Cardiac fibroblast (primary cell): ENCODE measurements around the gene ZBTB17.

ENCODE experiments used
- DNase-seq, 2 donors: peaks; one replicate each; pipeline versions ENCODE4 v3.0.0 to v3.0.0-alpha.2; 2010; ENCODE audit warnings: low read depth in 2 of 2
- H3K4me3 ChIP-seq, 2 donors: replicated peaks in 1 of 2; 1 replicate in 1 of 2; 2 replicates in 1 of 2; pipeline ENCODE4 v1.5.1; 2011; ENCODE audit warnings: low read depth in 2 of 2, low read length in 2 of 2, mild to moderate bottlenecking in 2 of 2, moderate library complexity in 1 of 2
- TF ChIP-seq, protein P1 (sequence below): IDR thresholded peaks from one replicate; pipeline ENCODE4 v1.5.1; 2011; ENCODE audit warnings: low read depth, mild to moderate bottlenecking, low read length, inconsistent platforms

ZBTB17 gene

DNA sequence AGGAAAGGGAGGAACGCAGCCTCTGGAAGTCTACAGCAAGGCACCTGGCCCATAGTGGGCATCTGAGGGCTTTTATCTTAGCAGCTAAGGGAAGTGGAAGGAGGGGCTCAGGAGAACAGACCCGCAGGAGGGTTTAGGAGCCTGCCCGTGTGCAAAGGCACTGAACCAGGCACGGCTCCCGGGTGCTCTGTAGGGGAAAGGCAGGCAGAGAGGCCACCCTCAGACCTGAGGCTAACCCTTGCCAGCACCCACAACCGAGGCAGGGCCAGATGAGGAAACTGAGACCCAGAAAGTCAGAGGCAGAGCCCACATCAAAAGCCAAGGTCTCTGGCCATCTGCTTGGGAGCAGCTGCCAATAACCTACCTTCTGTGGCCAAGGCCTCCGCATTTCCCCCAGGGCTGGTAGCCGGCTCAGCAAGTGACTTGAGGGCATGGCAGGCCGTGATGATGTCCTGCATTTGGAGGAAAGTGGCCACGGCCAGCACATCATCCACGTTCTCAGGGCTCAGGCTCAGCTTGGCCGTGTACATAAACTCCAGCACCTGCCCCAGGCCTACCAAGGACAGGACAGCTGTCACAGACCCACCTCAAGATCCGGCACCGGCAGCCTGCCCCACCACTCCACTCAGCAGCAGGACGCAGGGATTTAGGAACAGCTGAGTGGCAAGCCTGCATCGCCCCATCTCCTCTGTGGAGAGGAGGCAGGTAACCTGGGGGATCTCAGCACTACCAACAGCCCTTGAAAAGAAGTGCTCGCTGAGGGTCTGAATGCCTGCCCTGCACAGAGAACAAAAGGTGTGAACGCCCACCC lies 29.1 kb downstream of the ZBTB17 start:
- no peak for DNase-seq
- TF ChIP-seq, protein P1, sequence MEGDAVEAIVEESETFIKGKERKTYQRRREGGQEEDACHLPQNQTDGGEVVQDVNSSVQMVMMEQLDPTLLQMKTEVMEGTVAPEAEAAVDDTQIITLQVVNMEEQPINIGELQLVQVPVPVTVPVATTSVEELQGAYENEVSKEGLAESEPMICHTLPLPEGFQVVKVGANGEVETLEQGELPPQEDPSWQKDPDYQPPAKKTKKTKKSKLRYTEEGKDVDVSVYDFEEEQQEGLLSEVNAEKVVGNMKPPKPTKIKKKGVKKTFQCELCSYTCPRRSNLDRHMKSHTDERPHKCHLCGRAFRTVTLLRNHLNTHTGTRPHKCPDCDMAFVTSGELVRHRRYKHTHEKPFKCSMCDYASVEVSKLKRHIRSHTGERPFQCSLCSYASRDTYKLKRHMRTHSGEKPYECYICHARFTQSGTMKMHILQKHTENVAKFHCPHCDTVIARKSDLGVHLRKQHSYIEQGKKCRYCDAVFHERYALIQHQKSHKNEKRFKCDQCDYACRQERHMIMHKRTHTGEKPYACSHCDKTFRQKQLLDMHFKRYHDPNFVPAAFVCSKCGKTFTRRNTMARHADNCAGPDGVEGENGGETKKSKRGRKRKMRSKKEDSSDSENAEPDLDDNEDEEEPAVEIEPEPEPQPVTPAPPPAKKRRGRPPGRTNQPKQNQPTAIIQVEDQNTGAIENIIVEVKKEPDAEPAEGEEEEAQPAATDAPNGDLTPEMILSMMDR: no peak
- H3K4me3 ChIP-seq: no peak overlapping the region

DNA sequence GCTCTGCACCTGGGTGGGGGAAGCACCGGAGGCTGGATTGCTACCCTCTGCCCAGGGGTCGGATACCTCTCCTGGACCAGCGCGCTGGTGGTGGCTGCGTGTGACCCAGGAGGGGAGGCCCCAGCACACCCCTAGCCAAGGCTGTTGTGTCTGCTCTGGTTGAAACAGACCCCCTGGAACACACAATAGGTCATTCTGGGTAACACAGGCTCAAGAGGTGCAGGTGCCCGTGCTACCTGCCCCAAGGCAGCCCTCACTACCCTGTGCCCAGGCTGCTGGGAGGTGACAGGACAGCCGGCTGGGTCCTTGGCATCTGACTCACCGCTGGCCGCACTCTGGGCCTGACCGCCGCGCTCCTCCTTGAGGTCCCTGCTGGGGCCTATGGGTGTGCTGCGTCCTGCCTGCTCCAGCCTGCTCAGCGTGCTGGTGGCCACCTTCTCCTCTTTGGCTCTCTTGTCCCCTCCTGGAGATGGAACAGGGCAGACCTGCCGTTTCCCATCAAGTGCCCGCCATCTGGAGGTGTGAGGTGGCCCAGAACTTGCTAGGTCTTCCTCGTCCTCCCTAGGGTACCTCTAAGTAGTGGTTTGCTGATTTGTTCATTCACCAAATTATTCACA lies 30.0 kb downstream of the ZBTB17 start:
- DNase-seq: no peak
- TF ChIP-seq, protein P1: no peak
- no peak overlapping the region for H3K4me3 ChIP-seq

DNA sequence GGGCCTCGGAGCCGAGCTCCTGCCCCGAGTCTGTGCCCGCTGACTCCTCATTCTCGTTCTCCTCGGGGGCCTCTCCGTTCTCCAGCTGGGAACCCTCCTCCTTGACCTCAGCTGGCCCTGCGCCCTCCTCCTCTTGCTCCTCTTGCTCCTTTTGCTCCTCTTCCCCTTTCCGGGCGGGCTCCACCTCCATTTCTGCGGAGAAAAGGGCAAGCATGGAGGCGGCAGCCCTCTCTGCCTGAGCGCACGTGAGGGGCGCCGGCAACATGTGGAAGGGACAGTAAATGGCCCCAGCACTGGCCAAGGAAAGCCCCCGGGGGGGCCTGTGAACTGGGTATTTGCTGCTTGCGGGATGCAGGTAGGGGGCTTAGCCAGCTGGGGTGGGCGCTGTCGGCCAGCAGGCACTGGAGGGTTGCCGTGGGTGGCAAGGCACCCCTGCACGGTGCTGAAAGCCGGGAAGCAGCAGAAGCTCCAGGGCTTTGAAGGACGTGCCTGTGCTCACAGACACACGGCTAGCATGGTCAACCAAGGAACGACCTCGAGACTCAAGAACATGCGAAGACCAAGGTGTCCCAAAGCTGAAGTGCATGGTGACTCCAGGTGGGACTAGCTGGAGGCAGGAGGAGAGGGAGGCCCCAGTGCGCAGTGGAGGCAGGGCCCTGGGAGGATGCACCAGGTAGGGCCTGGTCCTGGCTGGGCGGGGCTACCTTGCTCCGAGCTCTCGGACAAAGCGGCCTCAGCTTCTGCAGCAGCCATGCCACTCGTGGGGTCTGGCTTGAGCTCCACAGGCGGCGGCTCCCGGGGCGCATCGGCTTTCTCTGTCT lies 30.7 kb downstream of the ZBTB17 start:
- H3K4me3 ChIP-seq: no peak overlapping the region
- TF ChIP-seq, protein P1: no peak

DNA sequence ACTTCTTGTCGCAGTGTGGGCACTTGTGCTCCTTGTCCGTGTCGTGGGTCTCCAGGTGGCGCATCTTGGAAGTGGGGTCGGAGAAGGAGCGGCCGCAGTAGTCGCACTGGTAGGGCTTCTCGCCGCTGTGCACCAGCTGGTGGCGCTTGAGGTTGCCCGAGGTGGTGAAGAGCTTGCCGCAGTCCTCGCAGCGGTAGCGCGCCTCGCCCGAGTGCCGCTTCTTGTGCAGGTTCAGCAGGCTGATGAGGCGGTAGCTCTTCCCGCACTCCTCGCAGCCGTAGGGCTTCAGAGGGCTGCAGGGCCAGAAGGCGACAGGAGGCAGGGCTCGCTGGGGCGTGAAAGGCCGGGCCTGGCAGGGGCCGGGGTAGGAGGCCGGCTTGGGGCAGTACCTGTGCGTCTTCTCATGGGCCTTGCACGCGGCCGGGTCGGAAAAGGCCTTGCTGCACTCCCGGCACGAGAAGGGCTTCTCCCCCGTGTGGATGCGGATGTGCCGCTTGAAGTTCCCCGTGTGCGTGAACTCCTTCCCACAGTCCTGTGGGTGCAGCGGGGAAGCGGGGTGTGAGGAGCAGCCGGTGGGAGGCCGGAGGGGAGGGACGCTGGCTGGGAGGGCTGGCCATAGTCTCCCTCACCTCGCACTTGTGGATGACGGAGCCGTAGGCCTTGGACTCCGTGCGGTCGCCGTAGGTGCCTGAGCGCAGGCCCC lies 31.4 kb downstream of the ZBTB17 start:
- H3K4me3 ChIP-seq: no peak overlapping the region
- no peak for DNase-seq
- TF ChIP-seq, protein P1: no peak

More for the DNA sequence above, 30.7 kb downstream of the ZBTB17 start:
- no peak for DNase-seq

DNA sequence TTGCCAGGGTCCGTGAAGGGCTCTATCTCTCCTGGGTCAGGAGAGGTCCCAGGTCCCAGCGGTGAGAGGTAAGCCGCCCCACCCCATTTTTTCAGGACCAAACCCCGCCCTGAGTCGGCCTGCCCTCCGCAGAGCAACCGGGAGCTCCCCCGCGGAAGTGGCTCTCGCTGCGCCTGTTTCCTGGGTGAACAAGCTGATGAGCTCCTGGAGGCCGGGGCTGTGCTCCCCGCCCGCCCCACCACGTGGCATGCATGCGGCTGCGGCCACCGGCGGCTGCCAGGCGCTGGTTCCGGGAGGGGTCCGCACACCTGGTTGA lies 32.0 kb downstream of the ZBTB17 start:
- no peak for DNase-seq
- no peak overlapping the region for H3K4me3 ChIP-seq
- TF ChIP-seq, protein P1: no peak

DNA sequence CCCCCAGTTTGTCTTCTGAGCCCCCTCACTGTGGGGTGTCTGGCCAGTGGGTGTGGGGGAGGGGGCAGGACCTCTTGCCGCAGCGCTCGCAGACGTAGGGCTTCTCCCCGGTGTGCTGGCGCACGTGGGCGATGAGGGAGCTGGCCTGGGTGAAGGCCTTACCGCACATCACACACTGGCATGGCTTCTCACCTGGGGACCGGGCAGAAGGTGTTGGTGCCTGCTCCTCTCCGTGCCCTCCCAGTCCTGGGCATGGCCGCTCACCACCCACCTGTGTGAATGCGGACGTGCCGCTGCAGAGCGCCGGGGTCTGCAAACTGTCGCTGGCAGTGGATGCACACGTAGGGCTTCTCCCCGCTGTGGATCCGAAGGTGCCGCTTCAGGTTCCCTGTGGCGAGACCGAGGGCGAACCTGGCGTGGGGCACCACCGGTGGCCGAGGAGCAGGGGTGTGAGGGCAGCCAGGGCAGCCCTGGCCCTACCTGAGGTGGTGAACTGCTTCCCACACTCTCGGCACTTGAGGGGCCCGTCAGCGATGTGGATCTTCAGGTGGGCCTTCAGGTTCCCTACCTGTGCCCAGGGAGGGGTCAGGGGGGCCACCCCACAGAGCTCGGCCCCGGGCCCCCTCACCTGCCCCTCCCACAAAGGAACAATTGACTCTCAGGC lies 32.4 kb downstream of the ZBTB17 start:
- DNase-seq: no peak
- no peak overlapping the region for H3K4me3 ChIP-seq
- TF ChIP-seq, protein P1: no peak
